Sciatic nerve (tissue), 2 donors: Measurements from ENCODE around the gene PUS10. TPM values are rescaled to one million over a fixed set of nuclear protein-coding genes. Genes with fewer than 3 reads are reported as not detected.
A peak's percentile ranks its signal among the peaks of the same experiment; 100 is the strongest.
"Not testable (repeated sequence)": the region's sequence is repeated elsewhere in the genome, so short reads cannot be mapped to it uniquely, and the experiment has no call there.

Experiments
- ATAC-seq: fragments of 200-7000 bp; cut with Tn5 transposase; one replicate; pipeline ENCODE4 v1.9.1; 2020; ENCODE audit warnings: mild to moderate bottlenecking, moderate library complexity
- DNase-seq: peaks from one replicate; pipeline ENCODE4 v3.0.0-alpha.2; 2020; ENCODE audit warnings: low spot score
- intact Hi-C: fragments of 100-400 bp; cut with DNase I; formaldehyde crosslinking; loops from one replicate; pipeline ENCODE4 v1.14.2; 2022
- total RNA-seq: library from RNA; stranded (reverse); fragmentation: NEBNext Ultra II Directional; extraction: Animal tissue kit (Norgen Biotek cat#: 25700); gene quantifications from one replicate; pipeline ENCODE4 v1.2.1, GENCODE V29; 2021
- donor health status: DM: no; HTN: no; CAD: no.
- donor health status: DM: no; HTN: no; CAD: no.

PUS10 gene, protein sequence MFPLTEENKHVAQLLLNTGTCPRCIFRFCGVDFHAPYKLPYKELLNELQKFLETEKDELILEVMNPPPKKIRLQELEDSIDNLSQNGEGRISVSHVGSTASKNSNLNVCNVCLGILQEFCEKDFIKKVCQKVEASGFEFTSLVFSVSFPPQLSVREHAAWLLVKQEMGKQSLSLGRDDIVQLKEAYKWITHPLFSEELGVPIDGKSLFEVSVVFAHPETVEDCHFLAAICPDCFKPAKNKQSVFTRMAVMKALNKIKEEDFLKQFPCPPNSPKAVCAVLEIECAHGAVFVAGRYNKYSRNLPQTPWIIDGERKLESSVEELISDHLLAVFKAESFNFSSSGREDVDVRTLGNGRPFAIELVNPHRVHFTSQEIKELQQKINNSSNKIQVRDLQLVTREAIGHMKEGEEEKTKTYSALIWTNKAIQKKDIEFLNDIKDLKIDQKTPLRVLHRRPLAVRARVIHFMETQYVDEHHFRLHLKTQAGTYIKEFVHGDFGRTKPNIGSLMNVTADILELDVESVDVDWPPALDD
- total RNA-seq, result 8.2 TPM

DNA sequence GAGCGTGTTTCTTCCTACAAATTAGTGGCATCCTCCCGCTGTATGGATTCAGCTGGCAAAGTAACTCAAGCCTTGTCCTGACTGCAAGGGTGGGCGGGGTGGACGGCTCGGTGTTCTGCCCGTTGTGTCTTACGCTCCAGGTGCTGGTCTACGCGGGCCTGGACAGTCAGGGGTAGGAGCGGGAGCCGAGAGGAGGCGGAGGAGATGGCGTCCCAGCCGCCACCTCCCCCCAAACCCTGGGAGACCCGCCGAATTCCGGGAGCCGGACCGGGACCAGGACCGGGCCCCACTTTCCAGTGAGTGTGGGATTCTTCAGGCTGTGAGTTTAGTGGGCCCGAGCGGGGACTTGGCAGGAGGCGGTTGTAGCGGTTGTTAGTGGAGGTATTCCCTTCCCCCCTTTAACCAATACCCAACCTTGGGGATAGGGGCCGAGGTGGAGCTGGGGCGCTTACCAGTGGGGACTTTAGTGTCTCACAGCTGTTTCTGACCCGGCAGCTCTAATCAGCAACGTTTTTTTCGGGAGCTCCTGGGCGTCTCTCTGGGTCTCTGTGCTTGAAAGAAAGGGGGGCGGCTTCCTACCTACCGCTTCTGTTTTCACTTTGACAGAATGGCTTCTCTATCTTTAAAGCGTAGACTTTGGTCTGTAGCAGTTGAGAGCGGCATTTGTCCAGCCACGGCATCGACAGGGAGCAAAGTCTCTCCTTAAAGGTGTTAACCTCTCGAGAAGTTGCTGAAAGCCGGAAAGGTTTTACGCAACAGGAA, at the start of gene PUS10, which contains the start of gene PEX13:
PUS10 (minus strand) TSS at position 700 of the 762 bp plus-strand sequence. CDS start 6,365 bp downstream, outside the sequence.
PEX13 (plus strand) TSS at position 165 of the 762 bp plus-strand sequence; CDS start at position 205, 40 bp downstream.
- DNase-seq (peak; percentile 85), ATAC-seq (peak; percentile 98)
- intact Hi-C loops, result no loop called here

DNA sequence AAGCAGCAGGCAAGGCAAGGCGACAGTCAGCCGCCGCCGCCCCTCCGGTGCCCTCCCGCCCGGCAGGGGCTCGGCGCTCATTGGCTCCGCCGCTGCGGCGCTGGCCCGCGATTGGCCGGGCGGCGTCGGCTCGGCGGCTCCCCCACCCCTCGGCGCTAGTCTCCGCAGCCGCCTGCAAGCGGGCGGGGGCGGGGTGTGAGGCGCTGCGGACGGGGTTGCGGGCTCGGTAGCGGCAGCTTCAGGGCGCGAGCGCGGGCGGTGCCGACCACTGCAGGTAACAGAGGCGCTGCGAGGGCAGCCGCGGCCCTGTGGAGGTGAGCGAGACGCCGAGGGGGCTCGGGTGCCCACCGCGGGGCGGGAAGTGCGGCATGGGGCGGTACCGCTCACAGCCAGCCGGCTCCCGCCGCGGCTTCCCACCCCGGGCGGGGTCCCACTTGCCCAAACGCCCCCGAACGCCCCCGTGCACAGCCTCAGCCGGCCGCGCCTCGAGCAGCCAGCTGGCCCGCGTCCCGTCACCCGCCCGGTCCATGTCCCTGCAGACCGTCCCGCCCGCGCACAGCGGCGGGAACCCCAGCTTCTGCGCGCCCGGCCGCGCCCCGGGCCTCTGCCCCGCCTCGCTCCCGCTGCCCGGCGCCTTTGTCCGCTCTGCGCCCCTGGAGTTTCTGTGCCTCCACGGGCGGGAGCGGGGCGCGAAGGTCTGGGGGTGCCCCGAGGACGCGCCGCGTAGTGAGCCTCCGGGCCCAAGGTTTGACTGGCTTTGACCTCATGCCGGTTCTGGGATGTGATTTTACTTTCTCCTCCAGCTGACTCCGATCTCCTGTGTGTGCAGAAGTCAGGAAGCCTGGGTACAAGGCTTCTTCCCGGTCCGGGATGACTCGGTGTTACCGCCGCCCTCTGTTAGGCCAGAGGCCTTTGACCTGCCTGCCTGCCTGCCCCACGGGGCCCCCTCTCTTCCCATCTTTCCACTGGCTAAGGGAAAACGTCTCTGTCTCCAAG, 48.0 kb upstream of the PUS10 start, which contains the start of gene SANBR:
SANBR (plus strand) TSS at position 158 of the 996 bp plus-strand sequence. CDS start 4,480 bp downstream, outside the sequence.
- peak; percentile 98 for ATAC-seq
- intact Hi-C loops, result no loop called here
- peak; percentile 87 for DNase-seq

DNA sequence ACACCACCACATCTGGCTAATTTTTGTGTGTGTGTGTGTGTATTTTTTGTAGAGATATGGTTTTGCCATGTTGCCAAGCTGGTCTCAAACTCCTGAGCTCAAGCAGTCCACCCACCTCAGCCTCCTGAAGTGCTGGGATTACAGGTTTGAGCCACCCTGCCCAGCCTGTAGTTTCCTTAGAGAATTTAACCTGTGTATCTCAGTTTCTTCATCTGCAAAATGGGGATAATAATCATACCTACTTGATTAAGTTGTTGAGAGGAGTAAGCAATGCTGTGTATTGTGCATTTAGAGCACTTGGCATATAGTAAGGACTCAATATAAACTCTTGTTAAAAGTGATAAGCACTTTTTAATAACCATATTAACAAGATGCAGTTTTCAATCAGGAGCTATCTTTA, 41.3 kb upstream of the PUS10 start:
- DNase-seq (no peak), ATAC-seq (no peak)
- intact Hi-C loops, result no loop called here

DNA sequence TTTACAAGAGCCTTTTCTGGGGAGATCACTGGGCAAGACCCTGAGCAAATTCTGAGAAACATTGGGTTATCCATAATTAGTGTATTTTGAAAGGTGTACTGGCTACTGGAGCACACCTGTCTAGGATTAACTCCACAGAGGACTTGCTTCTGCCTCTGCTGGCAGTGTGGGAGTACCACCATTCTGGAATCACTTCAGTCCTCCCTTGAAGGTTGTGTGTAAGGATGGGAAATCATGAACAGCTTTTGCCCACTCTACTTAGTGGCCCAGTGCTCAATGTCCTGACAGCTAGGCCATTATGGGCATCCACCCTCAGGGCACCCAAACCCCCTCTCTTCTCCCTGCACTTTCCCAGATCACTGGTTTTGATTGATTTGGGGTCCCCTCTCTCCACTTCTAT, 39.5 kb upstream of the PUS10 start:
- intact Hi-C loops, result no loop called here

DNA sequence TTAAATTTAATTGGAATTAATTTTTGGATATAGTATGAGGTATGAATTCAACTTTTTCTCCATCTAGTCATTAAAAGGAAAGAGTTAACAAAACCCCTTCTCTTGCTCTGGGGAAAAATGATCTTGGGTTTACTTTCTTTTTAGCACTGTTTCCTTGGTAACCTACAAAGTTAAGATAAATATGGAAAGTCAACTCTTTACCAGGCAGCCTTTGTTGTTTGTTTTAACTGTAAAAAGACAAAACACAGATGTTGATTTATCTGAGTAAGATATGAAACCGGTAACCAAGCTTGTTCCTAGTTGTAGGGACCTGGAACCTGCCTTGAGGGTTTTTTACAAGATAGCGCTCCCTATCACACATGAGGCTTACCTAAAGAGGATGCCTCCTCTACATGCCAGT, 37.5 kb upstream of the PUS10 start:
- DNase-seq (no peak), ATAC-seq (no peak)
- intact Hi-C loops, result no loop called here

More for the DNA sequence above, 39.5 kb upstream of the PUS10 start:
- DNase-seq (no peak), ATAC-seq (no peak)

DNA sequence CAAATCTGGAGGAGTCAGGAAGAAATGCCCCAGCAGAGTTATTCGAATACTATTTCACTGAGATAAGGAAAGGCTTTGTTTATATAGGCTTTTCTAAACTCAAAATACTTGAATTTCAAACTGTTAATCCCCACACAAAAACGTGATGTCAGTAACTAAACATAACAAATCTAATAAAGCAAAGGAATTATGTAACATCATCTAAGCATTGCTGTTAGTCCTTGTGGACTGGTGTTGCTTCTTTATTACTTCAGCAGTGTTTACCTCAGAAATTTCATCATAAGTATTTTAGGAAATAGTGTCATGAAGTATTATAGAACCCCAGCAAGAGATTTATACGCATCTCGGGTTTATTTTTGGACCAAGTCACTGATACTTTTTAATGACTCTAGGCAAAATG, 27.9 kb upstream of the PUS10 start:
- no peak for ATAC-seq
- intact Hi-C loops, result no loop called here
- DNase-seq, result no peak

DNA sequence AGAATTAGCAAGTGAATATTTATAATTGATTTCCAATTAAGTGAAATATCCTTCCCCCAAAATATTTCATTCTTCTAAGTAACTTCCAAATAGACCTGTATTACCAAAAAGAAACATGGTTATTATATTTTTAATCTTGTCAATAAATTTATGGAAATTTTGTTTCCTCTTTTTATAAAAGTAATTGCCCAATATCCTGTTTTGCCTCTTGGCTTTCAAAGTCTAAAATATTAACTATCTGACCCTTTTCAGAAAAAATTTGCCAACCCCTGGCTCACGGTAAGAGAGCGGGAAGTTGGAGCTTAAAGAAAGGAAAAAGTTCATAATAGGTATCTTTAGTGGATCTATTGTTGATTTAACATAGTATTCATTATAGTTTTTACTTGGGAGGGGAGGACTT, 27.2 kb upstream of the PUS10 start:
- intact Hi-C loops, result no loop called here
- ATAC-seq, result no peak
- no peak for DNase-seq

DNA sequence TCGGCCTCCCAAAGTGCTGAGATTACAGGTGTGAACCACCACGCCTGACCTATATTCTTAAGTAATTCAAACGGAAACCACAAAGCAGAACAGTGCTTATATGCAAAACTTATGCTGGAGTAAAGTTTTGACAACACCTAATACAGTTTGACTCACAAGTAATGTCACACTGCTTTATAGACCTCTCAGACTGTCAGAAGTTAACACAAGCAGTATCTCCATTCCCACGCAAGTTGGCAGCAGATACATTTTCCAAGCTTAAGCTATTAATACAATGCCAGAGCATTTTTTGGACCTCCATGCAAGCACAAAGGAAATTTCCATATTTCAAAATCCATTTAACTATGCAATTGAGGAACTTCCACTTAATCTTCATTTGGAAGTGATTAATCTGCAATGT, 26.6 kb upstream of the PUS10 start:
- peak; percentile 53 for ATAC-seq
- no peak for DNase-seq
- intact Hi-C loops, result no loop called here

DNA sequence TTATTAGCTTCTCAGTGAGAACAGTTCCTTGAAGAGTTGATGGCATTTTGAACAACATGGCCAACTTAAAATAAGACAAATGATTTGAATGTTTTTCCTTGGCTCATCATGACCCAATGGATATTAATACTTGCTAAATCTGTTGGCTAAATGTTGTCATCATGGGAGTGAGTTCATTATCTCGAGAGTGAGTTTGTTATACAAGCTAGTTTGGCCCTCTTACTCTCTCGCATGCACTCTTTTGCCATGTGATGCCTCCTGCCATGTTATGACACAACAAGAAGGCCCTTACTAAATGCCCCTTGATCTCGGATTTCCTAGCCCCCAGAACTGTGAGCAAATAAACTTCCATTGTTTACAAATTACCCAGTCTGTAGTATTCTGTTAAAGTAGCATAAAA, 24.8 kb upstream of the PUS10 start:
- DNase-seq (no peak), ATAC-seq (no peak)
- intact Hi-C loops, result no loop called here

DNA sequence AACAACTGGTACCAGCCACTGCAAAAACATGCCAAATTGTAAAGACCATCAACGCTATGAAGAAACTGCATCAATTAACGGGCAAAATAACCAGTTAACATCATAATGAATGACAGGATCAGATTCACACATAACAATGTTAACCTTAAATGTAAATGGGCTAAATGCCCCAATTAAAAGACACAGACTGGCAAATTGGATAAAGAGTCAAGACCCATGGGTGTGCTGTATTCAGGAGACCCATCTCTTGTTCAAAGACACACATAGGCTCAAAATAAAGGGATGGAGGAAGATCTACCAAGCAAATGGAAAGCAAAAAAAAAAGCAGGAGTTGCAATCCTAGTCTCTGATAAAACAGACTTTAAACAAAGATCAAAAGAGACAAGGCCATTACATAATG, 18.6 kb upstream of the PUS10 start:
- intact Hi-C loops, ATAC-seq: not testable (repeated sequence)

DNA sequence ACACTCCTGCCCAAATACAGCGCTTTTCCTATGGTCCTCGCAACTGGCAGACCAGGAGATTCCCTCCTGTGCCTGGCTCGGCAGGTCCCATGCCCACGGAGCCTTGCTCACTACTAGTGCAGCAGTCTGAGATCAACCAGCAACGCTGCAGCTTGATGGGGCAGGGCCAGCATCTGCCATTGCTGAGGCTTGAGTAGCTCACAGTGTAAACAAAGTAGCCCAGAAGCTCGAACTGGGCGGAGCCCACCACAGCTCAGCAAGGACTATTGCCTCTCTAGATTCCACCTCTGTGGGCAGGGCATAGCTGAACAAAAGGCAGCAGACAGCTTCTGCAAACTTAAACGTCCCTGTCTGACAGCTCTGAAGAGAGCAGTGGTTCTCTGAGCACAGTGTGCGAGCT, 16.5 kb upstream of the PUS10 start:
- intact Hi-C loops, DNase-seq, ATAC-seq: not testable (repeated sequence)

More for the DNA sequence above, 18.6 kb upstream of the PUS10 start:
- not testable (repeated sequence) for DNase-seq

DNA sequence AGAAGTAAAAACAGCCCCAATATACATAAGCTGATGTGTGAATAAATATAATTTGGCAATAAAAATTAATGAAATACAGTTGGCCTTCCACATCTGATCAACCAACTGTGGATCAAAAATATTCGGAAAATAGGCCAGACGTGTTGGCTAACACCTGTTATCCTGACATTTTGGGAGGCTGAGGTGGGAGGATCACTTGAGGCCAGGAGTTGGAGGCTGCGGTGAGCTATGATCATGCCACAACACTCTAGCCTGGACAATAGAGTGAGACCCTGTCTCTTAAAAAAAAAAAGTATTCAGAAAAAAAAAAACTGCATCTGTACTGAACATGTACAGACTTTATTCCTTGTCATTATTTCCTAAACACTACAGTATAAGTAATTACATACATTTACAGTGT, 11.5 kb upstream of the PUS10 start:
- DNase-seq (no peak), ATAC-seq (no peak)
- intact Hi-C loops, result no loop called here

DNA sequence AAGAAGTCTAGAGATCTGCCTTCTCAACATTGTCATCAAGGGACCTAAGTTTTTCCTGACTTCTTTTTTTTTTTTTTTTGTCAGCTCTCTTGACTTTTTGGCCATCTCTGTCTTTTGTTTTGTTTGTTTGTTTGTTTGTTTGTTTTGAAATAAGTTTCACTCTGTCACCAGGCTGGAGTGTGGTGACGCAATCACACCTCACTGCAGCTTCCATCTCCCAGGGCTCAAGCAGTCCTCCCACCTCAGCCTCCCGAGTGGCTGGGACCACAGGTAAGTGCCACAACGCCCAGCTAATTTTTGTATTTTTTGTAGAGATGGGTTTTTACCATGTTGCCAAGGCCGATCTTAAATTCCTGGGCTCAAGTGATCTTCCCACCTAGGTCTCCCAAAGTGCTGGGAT, 5.6 kb upstream of the PUS10 start:
- DNase-seq (no peak), ATAC-seq (no peak)
- intact Hi-C loops, result no loop called here

DNA sequence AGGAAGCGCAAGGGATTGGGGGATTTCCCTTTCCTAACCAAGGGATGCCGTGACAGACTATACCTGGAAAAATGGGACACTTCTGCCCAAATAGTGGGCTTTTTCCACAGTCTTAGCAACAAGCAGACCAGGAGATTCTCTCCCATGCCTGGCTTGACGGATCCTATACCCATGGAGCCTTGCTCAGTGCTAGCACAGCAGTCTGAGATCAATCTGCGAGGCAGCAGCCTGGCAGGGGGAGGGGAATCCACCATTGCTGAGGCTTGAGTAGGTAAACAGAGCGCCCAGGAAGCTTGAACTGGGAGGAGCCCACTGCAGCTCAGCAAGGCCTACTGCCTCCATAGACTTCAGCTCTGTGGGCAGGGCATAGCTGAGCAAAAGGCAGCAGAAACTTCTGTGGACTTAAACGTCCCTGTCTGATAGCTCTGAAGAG, 3.2 kb upstream of the PUS10 start:
- ATAC-seq, result no peak
- intact Hi-C loops, result no loop called here
- DNase-seq, result no peak

DNA sequence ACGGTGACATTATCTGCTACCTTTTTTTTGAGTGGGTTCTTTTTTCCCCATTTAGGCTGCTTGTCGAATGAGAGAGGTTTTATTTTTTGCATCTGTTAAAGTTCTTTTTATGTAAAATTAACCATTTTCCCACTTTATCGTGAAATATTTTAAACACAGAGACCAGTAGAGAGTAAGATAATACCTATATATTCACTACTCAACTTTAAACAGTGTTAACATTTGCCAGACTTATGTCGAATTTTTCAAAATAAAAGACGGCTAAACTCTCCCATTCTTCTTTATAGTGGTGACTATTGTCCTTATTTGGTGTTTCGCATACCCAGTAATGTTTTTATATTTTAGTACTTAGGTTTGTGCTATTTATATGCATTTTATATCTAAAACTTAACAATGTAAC, 743 bp upstream of the PUS10 start:
- intact Hi-C loops, result no loop called here

DNA sequence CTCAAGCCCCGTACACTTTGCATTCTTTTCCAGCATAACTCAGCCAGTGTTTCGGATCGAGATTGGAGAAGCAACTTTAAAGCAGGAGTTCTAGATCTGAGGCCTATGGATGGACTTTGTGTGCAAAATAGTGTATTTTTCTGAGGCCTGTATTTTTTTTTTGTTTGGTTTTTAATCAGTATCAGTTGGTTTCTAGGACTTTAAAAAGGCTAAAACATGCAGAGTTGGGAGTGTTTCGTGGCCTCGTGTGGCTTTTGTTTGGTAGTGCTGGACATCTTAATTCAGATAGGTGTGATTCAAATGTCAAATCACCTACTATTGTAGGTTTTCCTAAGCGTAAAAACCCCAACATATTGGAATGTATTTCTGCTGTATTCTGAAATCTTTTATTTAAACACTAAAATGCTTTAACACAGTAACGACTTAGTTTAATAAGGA, 282 bp upstream of the PUS10 start:
- DNase-seq (no peak), ATAC-seq (no peak)
- intact Hi-C loops, result no loop called here

More for the DNA sequence above, 743 bp upstream of the PUS10 start:
- no peak for ATAC-seq
- DNase-seq, result no peak

DNA sequence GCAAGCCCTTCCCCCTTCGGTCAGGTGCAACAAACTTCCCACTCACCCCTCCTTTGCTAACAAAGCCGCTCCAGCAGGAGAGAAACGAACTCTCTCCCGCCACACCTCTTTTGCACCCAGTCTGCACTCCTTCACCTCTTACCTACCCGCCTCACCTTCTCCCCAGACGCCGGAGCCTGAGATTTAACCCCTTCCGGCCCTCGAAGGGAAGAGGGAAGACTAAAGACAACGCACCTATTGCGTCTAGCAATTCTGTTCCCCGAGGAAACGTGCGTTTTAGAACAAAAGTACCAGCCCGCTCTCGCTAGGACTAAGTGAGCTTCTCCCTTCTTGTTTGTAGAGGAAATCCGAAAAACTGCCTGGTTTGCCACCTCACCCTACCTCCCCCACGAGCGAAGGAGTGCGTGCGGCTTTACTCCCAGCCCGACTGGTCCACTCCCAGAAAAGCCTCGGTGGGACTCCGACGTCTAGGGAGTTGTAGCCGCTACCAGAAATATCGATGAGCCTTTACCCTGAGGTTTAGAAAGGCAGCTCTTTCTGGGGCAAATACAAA, 976 bp downstream of the PUS10 start:
- ATAC-seq, result peak; percentile 93
- DNase-seq, result peak; percentile 80
- intact Hi-C loops, result no loop called here

DNA sequence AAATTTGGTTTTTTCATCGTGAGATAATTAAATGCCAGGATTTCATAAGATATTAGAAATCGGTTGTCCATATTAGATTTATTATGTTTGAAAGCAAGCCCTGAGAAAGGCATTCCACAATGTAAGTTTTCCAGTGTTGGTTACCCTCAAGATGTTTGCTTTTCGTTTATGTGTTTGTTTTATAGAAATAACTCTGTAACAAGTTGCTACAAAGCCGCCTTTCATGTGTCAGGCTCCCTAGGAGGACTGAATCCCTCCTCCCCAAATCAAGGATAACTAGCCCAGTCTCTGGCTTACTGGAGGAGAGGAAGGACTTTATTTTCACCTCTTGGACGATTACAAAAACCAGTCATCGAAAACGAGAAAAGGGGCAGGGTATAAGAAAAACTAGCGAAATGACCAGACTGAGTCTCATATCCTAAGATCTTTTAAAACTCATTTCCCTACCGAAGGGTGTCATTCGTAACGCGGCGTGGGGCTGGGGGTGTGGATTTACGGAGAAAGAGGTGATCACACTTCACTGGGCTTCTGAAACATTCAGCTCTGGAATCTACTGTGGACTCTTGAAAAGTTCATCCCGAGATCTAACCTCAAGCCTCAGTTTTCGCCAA, 1.6 kb downstream of the PUS10 start:
- DNase-seq (no peak), ATAC-seq (no peak)
- intact Hi-C loops, result no loop called here
